Activated T-helper 1 cell treated with anti-CD3 and anti-CD28 coated beads, Interleukin-2, amount 50 U/mL, for 16 hours (primary cell): Measurements from ENCODE around the gene STPG1.
"Not testable (repeated sequence)": the region's sequence is repeated elsewhere in the genome, so short reads cannot be mapped to it uniquely, and the experiment has no call there.

Experiments
- DNase-seq, 2 donors: peaks; one replicate each; pipeline ENCODE4 v3.0.0-alpha.2; 2020; ENCODE audit warnings: low read depth in 1 of 2, low spot score in 1 of 2

STPG1 gene

GRCh38 chr1:24413350-24414163 is at the start of gene STPG1:
TSS of gene STPG1 (minus strand) at chr1:24413782. CDS start at chr1:24401388, 12,394 bp downstream.
- peak; percentile 46 to 55 for DNase-seq

- DNase-seq = not testable (repeated sequence)
These were observed 48.5 kb upstream of the STPG1 start for GRCh38 chr1:24462128-24462527.

GRCh38 chr1:24459551-24460266 is 46.1 kb upstream of the STPG1 start:
- DNase-seq = no peak

- no peak for DNase-seq
These were observed 44.3 kb upstream of the STPG1 start for GRCh38 chr1:24457866-24458265.

GRCh38 chr1:24455272-24455671 is 41.7 kb upstream of the STPG1 start:
- DNase-seq = no peak

GRCh38 chr1:24454673-24455072 is 41.1 kb upstream of the STPG1 start:
- no peak for DNase-seq

- no peak for DNase-seq
These were observed 39.4 kb upstream of the STPG1 start for GRCh38 chr1:24452922-24453485.

- DNase-seq = no peak
These were observed 38.2 kb upstream of the STPG1 start for GRCh38 chr1:24451746-24452145.

GRCh38 chr1:24450857-24451397 is 37.3 kb upstream of the STPG1 start:
- DNase-seq = no peak

- no peak for DNase-seq
These were observed 36.7 kb upstream of the STPG1 start for GRCh38 chr1:24450316-24450715.

GRCh38 chr1:24446446-24446845 is 32.9 kb upstream of the STPG1 start:
- DNase-seq = not testable (repeated sequence)

- no peak for DNase-seq
These were observed 29.7 kb upstream of the STPG1 start for GRCh38 chr1:24443241-24443656.

GRCh38 chr1:24442764-24443163 is 29.2 kb upstream of the STPG1 start:
- no peak for DNase-seq

- DNase-seq = no peak
These were observed 28.6 kb upstream of the STPG1 start for GRCh38 chr1:24441996-24442668.

GRCh38 chr1:24441480-24441879 is 27.9 kb upstream of the STPG1 start:
- no peak for DNase-seq

- no peak for DNase-seq
These were observed 26.9 kb upstream of the STPG1 start for GRCh38 chr1:24440436-24440835.

GRCh38 chr1:24438423-24438901 is 24.9 kb upstream of the STPG1 start:
- no peak for DNase-seq

- no peak for DNase-seq
These were observed 24.2 kb upstream of the STPG1 start for GRCh38 chr1:24437631-24438396.

- no peak for DNase-seq
These were observed 22.3 kb upstream of the STPG1 start for GRCh38 chr1:24435782-24436365.

- no peak for DNase-seq
These were observed 13.9 kb upstream of the STPG1 start for GRCh38 chr1:24427545-24427862.
